Measurements from ENCODE around the gene BRD9. TPM values are rescaled to one million over a fixed set of nuclear protein-coding genes. Genes with fewer than 3 reads are reported as not detected.
"Not testable (repeated sequence)": the region's sequence is repeated elsewhere in the genome, so short reads cannot be mapped to it uniquely, and the experiment has no call there.

The BRD9 gene
- total and polyA plus RNA-seq, 5 experiments from 2014 or later = 10.4 to 79.4 (median 15.4) TPM

- POLR2A ChIA-PET, DNase-seq, H3K4me1 Mint-ChIP-seq, H3K27me3 Mint-ChIP-seq, H3K27ac Mint-ChIP-seq, H3K36me3 Mint-ChIP-seq, H3K9me3 Mint-ChIP-seq, ATAC-seq, H3K4me3 Mint-ChIP-seq: not testable (repeated sequence)
Observed at GRCh38 chr5:838431-838851, 54.2 kb downstream of the BRD9 start.

- not testable (repeated sequence) for H3K27ac Mint-ChIP-seq
Observed at GRCh38 chr5:837621-838121, 54.9 kb downstream of the BRD9 start.

DNA sequence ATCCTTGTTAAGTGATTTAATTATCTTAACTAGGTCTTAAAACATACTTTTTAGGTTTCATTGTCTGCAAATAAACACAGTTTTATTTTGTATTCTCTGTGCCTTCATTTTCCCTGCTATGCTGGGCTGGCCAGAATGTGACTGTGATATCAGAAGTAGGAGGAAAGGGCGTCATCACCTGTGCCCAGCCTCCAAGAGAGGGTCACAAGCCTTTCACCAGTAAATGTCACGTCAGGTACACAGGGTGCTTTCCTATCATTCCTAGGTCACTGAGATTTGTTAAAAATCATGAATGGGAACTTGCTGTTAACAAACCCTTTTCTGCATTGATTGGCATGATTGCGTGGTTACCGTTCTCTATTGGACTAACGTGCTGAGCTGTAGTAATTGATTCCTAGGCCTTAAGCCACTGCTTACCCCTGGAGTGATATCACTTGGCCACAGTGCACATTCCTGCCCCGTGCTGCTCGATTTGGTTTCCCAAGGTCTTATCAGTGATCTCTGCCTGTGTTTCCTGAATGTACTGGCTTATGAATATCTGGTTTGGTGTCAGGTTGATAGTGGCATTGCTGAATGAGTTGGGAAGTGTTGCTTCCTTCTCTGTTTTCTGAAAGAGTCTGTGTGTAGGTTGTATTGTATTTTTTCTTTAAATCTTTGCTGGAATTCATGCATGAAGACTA lies 56.5 kb downstream of the BRD9 start:
- H3K27ac Mint-ChIP-seq, H3K27me3 Mint-ChIP-seq, ATAC-seq, POLR2A ChIA-PET, H3K36me3 Mint-ChIP-seq, H3K9me3 Mint-ChIP-seq, H3K4me1 Mint-ChIP-seq, DNase-seq, H3K4me3 Mint-ChIP-seq: not testable (repeated sequence)

More at GRCh38 chr5:837621-838121, 54.9 kb downstream of the BRD9 start:
- H3K9me3 Mint-ChIP-seq, POLR2A ChIA-PET, H3K36me3 Mint-ChIP-seq, DNase-seq, ATAC-seq, H3K4me1 Mint-ChIP-seq, H3K4me3 Mint-ChIP-seq, H3K27me3 Mint-ChIP-seq: not testable (repeated sequence)

GRCh38 chr5:834013-834412 lies 58.6 kb downstream of the BRD9 start:
- H3K9me3 Mint-ChIP-seq, DNase-seq, H3K27ac Mint-ChIP-seq, H3K4me3 Mint-ChIP-seq, H3K4me1 Mint-ChIP-seq, H3K27me3 Mint-ChIP-seq, ATAC-seq, H3K36me3 Mint-ChIP-seq, POLR2A ChIA-PET: not testable (repeated sequence)

GRCh38 chr5:828194-828593 lies 64.4 kb downstream of the BRD9 start:
- ATAC-seq, H3K36me3 Mint-ChIP-seq, DNase-seq, H3K4me1 Mint-ChIP-seq, H3K4me3 Mint-ChIP-seq, H3K9me3 Mint-ChIP-seq, H3K27me3 Mint-ChIP-seq, H3K27ac Mint-ChIP-seq, POLR2A ChIA-PET: not testable (repeated sequence)

DNA sequence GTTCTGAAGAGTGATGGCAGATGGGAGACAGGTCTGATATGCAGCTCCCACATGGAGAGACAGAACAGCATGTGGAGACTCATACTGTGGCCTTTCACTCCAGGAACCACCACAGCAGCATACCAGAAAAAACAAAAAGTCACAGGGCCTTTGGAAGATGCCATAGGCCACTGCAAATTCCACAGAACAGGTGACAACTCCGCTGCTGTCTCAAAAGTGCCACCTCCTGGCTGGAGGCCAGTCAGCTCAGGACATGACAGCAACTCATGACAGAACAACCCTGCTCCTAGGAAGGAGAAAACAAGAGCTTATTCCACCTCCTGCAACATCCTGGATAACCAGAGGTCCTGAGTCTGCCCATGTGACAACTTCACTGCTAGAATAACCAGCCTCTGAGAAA lies 67.1 kb downstream of the BRD9 start:
- POLR2A ChIA-PET, DNase-seq, ATAC-seq, H3K4me3 Mint-ChIP-seq, H3K9me3 Mint-ChIP-seq, H3K4me1 Mint-ChIP-seq, H3K27ac Mint-ChIP-seq, H3K27me3 Mint-ChIP-seq, H3K36me3 Mint-ChIP-seq: not testable (repeated sequence)

GRCh38 chr5:821504-821903 lies 71.1 kb downstream of the BRD9 start:
- Mint-ChIP-seq H3K4me3 (no peak overlapping the region), H3K36me3 (peaks cover 2 to 6% (median 6%) of the 10 kb centered on the region in 3 donors), H3K9me3 (peaks cover 0 to 5% (median 0%) of the 10 kb centered on the region in 9 donors), H3K4me1 (no peaks in the 10 kb centered on the region), H3K27ac (no peak overlapping the region), H3K27me3 (peaks cover 0 to 11% (median 2%) of the 10 kb centered on the region in 5 donors)
- DNase-seq (no peak), ATAC-seq (no peak)
- POLR2A ChIA-PET = no interaction called here

GRCh38 chr5:820245-820644 lies 72.4 kb downstream of the BRD9 start:
- no peaks in the 10 kb centered on the region for H3K4me1 Mint-ChIP-seq
- H3K9me3 Mint-ChIP-seq = peaks cover 0 to 8% (median 4%) of the 10 kb centered on the region in 9 donors
- DNase-seq (no peak), ATAC-seq (no peak)
- POLR2A ChIA-PET = no interaction called here
- H3K4me3 Mint-ChIP-seq = no peak overlapping the region
- peak overlapping the region in 1 of 10 donors; percentile 1 for H3K27ac Mint-ChIP-seq
- H3K36me3 Mint-ChIP-seq = peaks cover 2 to 11% (median 6%) of the 10 kb centered on the region in 3 donors
- H3K27me3 Mint-ChIP-seq = peaks cover 0 to 15% (median 2%) of the 10 kb centered on the region in 5 donors

DNA sequence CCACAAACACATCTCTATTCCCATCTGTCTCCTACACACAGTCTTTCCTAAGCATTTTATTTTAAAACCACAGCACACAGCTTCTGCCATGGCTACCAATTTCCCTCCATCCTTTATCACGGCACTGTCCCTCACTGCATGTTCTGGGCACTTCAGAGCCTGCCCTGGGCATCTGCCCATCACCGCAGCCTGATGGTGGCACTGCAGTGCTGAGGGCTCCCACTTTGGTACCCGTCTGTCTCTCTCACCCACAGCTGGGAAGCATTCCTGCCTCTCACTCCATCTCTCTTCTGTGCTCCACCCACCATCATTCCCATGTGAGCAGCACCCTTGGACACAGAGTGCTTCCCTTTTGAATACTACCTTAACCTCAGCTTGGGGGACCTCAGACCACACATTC lies 73.5 kb downstream of the BRD9 start:
- DNase-seq (no peak), ATAC-seq (no peak)
- Mint-ChIP-seq H3K36me3 (peaks cover 0 to 11% (median 6%) of the 10 kb centered on the region in 3 donors), H3K27me3 (peaks cover 0 to 14% (median 2%) of the 10 kb centered on the region in 5 donors), H3K4me3 (no peak overlapping the region), H3K9me3 (peaks cover 0 to 14% (median 3%) of the 10 kb centered on the region in 9 donors), H3K27ac (no peak overlapping the region), H3K4me1 (no peaks in the 10 kb centered on the region)
- POLR2A ChIA-PET = no interaction called here

DNA sequence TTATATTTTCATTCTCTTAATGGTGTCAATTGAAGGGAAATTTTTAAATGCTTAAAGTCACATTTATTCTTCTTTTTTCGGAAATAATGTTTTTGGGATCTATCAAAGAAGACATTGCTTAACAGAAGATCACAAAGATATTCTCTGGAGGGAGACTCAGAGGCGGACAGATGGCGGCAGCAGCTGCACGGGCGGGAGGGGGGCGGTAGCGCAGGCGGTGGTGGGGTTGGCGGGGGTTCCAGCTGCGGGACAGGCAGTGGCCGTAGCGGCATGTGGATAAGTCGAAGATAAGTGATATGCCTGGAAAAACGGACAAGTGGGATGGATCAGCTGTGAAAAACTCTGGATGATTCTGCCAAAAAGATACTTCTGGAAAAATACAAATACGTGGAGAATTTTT lies 76.4 kb downstream of the BRD9 start:
- POLR2A ChIA-PET = no interaction called here
- Mint-ChIP-seq H3K27ac (no peak overlapping the region), H3K36me3 (peaks cover 0 to 11% (median 0%) of the 10 kb centered on the region in 3 donors), H3K27me3 (peaks cover 0 to 12% (median 0%) of the 10 kb centered on the region in 5 donors), H3K9me3 (peaks cover 0 to 14% (median 3%) of the 10 kb centered on the region in 9 donors), H3K4me3 (no peak overlapping the region), H3K4me1 (no peaks in the 10 kb centered on the region)
- no peak for DNase-seq
- ATAC-seq = no peak

GRCh38 chr5:815449-815848 lies 77.2 kb downstream of the BRD9 start:
- Mint-ChIP-seq H3K27me3 (peaks cover 0 to 12% (median 2%) of the 10 kb centered on the region in 5 donors), H3K27ac (no peak overlapping the region), H3K4me1 (no peaks in the 10 kb centered on the region), H3K9me3 (peaks cover 0 to 14% (median 3%) of the 10 kb centered on the region in 9 donors), H3K36me3 (peaks cover 0 to 11% (median 0%) of the 10 kb centered on the region in 3 donors), H3K4me3 (no peak overlapping the region)
- ATAC-seq (no peak), DNase-seq (no peak)
- POLR2A ChIA-PET = no interaction called here
